SK-N-SH treated with all-trans-retinoic acid at 6 μM for 48 hours (cell line): ENCODE results near the gene BCAR3.

Experiments used
- ATAC-seq: fragments of 200-7000 bp; cut with Tn5 transposase; 3 replicates; pipeline ENCODE4 v1.9.1; 2020; ENCODE audit warnings: mild to moderate bottlenecking, moderate library complexity
- ARNTL ChIP-seq: fragments of 450-650 bp; formaldehyde crosslinking; IDR thresholded peaks from 2 replicates; pipeline ENCODE4 v1.5.0; 2020; ENCODE audit warnings: low read depth, mild to moderate bottlenecking, moderate library complexity, borderline replicate concordance
- CREB5 ChIP-seq: fragments of 250-450 bp; sonication (Bioruptor Pico); IDR thresholded peaks from 2 replicates; pipeline ENCODE4 v1.5.1; 2020; ENCODE audit warnings: low read depth, mild to moderate bottlenecking, moderate library complexity
- CSDC2 ChIP-seq: fragments of 250-450 bp; sonication (Bioruptor Pico); IDR thresholded peaks from 2 replicates; pipeline ENCODE4 v1.5.0; 2020; ENCODE audit warnings: mild to moderate bottlenecking, moderate library complexity
- ESRRG ChIP-seq: fragments of 250-450 bp; sonication (Bioruptor Pico); IDR thresholded peaks from 2 replicates; pipeline ENCODE4 v1.6.1; 2021; ENCODE audit warnings: mild to moderate bottlenecking
- GLIS3 ChIP-seq: fragments of 250-450 bp; sonication (Bioruptor Pico); IDR thresholded peaks from 2 replicates; pipeline ENCODE4 v1.5.0; 2020; ENCODE audit warnings: mild to moderate bottlenecking, moderate library complexity
- ISL1 ChIP-seq: fragments of 250-450 bp; sonication (Bioruptor Pico); IDR thresholded peaks from 2 replicates; pipeline ENCODE4 v2.1.2; 2022; ENCODE audit warnings: mild to moderate bottlenecking, moderate library complexity
- OSR1 ChIP-seq: fragments of 250-450 bp; sonication (Bioruptor Pico); IDR thresholded peaks from 2 replicates; pipeline ENCODE4 v1.8.0; 2022; ENCODE audit warnings: moderate library complexity, mild to moderate bottlenecking, inconsistent platforms
- PATZ1 ChIP-seq: fragments of 250-450 bp; sonication (Bioruptor Pico); IDR thresholded peaks from 2 replicates; pipeline ENCODE4 v1.8.0; 2020; ENCODE audit warnings: mild to moderate bottlenecking, moderate library complexity, borderline replicate concordance
- POU6F1 ChIP-seq: fragments of 250-450 bp; sonication (Bioruptor Pico); IDR thresholded peaks from 2 replicates; pipeline ENCODE4 v1.8.0; 2021; ENCODE audit warnings: low read depth, mild to moderate bottlenecking, moderate library complexity, borderline replicate concordance
- PPARA ChIP-seq: fragments of 250-450 bp; sonication (Bioruptor Pico); IDR thresholded peaks from 2 replicates; pipeline ENCODE4 v1.5.0; 2020; ENCODE audit warnings: mild to moderate bottlenecking, borderline replicate concordance
- RARB ChIP-seq: fragments of 250-450 bp; sonication (Bioruptor Pico); IDR thresholded peaks from 2 replicates; pipeline ENCODE4 v1.8.0; 2021; ENCODE audit warnings: mild to moderate bottlenecking, moderate library complexity
- SNAI2 ChIP-seq: fragments of 250-450 bp; sonication (Bioruptor Pico); IDR thresholded peaks from 2 replicates; pipeline ENCODE4 v1.5.0; 2020; ENCODE audit warnings: mild to moderate bottlenecking, moderate library complexity
- TOX ChIP-seq: fragments of 250-450 bp; sonication (Bioruptor Pico); IDR thresholded peaks from 2 replicates; pipeline ENCODE4 v1.8.0; 2021; ENCODE audit warnings: mild to moderate bottlenecking, moderate library complexity, borderline replicate concordance
- TSHZ2 ChIP-seq: fragments of 250-450 bp; sonication (Bioruptor Pico); IDR thresholded peaks from 2 replicates; pipeline ENCODE4 v1.5.0; 2020; ENCODE audit warnings: mild to moderate bottlenecking, moderate library complexity
- ZC3H10 ChIP-seq: fragments of 250-450 bp; sonication (Bioruptor Pico); IDR thresholded peaks from 2 replicates; pipeline ENCODE4 v1.5.1; 2021; ENCODE audit warnings: mild to moderate bottlenecking, moderate library complexity
- ZFP3 ChIP-seq: fragments of 250-450 bp; sonication (Bioruptor Pico); IDR thresholded peaks from 2 replicates; pipeline ENCODE4 v1.5.0; 2020; ENCODE audit warnings: mild to moderate bottlenecking, moderate library complexity
- ZFP30 ChIP-seq: fragments of 450-650 bp; formaldehyde crosslinking; IDR thresholded peaks from 2 replicates; pipeline ENCODE4 v1.5.0; 2022; ENCODE audit warnings: mild to moderate bottlenecking, moderate library complexity
- ZNF565 ChIP-seq: fragments of 450-650 bp; formaldehyde crosslinking; conservative IDR thresholded peaks from 2 replicates; pipeline ENCODE4 v1.5.0; 2020; ENCODE audit warnings: low read depth, mild to moderate bottlenecking, moderate library complexity
- ZNF70 ChIP-seq: fragments of 450-650 bp; formaldehyde crosslinking; IDR thresholded peaks from 2 replicates; pipeline ENCODE4 v1.5.0; 2020; ENCODE audit warnings: mild to moderate bottlenecking, moderate library complexity
- ZNF8 ChIP-seq: fragments of 450-650 bp; formaldehyde crosslinking; IDR thresholded peaks from 2 replicates; pipeline ENCODE4 v1.5.0; 2020; ENCODE audit warnings: mild to moderate bottlenecking, moderate library complexity
- TF ChIP-seq, protein P1 (sequence below): fragments of 250-450 bp; sonication (Bioruptor Pico); IDR thresholded peaks from 2 replicates; pipeline ENCODE4 v1.5.1; 2021; ENCODE audit warnings: mild to moderate bottlenecking, moderate library complexity

BCAR3 gene

DNA sequence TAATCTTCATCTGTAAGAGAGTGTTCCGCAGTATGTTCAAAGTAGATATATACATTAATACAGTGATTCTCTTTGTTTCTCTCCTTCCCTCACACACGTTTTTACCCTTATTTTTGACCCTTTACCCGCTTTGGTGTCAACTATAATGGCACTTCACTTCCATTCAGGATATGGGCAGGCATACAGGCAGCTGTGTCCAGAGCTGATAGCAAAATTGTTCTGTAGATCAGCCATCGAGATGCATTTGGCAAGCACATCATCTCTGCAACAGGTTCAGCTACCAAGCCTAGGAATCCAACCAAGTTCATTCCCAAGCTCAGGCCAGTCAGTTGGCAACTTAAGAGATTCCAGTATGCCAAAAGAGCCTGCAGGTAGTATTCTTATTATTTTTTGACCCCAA lies 158.9 kb downstream of the BCAR3 start:
- TF ChIP-seq CSDC2 (CRISPR knock-in tag): no peak
- no peak for TF ChIP-seq ARNTL (CRISPR knock-in tag)
- TF ChIP-seq SNAI2 (CRISPR knock-in tag): no peak
- TF ChIP-seq ISL1 (CRISPR knock-in tag): no peak
- no peak for TF ChIP-seq ZNF565 (CRISPR knock-in tag)
- TF ChIP-seq PATZ1 (CRISPR knock-in tag): no peak
- no peak for TF ChIP-seq POU6F1 (CRISPR knock-in tag)
- ATAC-seq: no peak

DNA sequence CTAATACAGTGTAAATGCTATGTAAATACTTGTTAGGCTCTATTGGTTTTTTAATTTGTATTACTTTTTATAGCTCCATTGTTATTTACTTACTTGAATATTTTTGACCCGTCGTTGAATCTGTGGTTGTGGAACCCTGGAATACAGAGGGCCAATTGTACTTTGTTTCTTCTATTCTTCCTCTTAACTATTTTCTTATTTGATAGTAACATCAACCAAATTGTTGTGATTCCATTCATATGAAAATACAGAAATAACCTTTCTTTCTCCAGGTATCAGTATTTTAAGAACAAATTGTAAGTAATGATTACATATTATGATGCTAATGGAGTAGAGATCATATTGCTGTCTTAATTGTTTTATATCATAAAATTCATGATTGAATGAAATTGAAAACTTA lies 160.0 kb downstream of the BCAR3 start:
- ATAC-seq: no peak
- TF ChIP-seq ZC3H10: no peak
- TF ChIP-seq CREB5 (CRISPR knock-in tag): no peak
- no peak for TF ChIP-seq PATZ1 (CRISPR knock-in tag)
- no peak for TF ChIP-seq ZNF70 (CRISPR knock-in tag)
- no peak for TF ChIP-seq OSR1
- no peak for TF ChIP-seq ARNTL (CRISPR knock-in tag)
- TF ChIP-seq POU6F1 (CRISPR knock-in tag): no peak
- no peak for TF ChIP-seq RARB (CRISPR knock-in tag)
- no peak for TF ChIP-seq ISL1 (CRISPR knock-in tag)
- TF ChIP-seq ZNF565 (CRISPR knock-in tag): no peak
- no peak for TF ChIP-seq GLIS3 (CRISPR knock-in tag)
- TF ChIP-seq SNAI2 (CRISPR knock-in tag): no peak
- TF ChIP-seq ZFP3 (CRISPR knock-in tag): no peak
- TF ChIP-seq ZFP30 (CRISPR knock-in tag): no peak
- TF ChIP-seq ZNF8 (CRISPR knock-in tag): no peak
- no peak for TF ChIP-seq ESRRG (CRISPR knock-in tag)
- TF ChIP-seq TOX (CRISPR knock-in tag): no peak
- TF ChIP-seq PPARA (CRISPR knock-in tag): no peak
- TF ChIP-seq, protein P1, sequence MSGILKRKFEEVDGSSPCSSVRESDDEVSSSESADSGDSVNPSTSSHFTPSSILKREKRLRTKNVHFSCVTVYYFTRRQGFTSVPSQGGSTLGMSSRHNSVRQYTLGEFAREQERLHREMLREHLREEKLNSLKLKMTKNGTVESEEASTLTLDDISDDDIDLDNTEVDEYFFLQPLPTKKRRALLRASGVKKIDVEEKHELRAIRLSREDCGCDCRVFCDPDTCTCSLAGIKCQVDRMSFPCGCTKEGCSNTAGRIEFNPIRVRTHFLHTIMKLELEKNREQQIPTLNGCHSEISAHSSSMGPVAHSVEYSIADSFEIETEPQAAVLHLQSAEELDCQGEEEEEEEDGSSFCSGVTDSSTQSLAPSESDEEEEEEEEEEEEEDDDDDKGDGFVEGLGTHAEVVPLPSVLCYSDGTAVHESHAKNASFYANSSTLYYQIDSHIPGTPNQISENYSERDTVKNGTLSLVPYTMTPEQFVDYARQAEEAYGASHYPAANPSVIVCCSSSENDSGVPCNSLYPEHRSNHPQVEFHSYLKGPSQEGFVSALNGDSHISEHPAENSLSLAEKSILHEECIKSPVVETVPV (CRISPR knock-in tag): no peak
- no peak for TF ChIP-seq TSHZ2
